ENCODE measurements around the gene HIGD1C.

The HIGD1C gene

GRCh38 chr12:50990147-50990727 is 37.9 kb downstream of the HIGD1C start:
- TF ChIP-seq CTCF (IDR thresholded peaks at IDR 0.05; ENCODE audit: low read depth, low read length) = no peak
- no peak for DNase-seq (ENCODE audit: low read depth in 2 of 2)
- H3K4me3 ChIP-seq (replicated peaks in 1 of 2; ENCODE audit: low read depth in 2 of 2, low read length in 2 of 2) = no peak overlapping the region

GRCh38 chr12:50990791-50991190 is 38.4 kb downstream of the HIGD1C start:
- no peak for DNase-seq (ENCODE audit: low read depth in 2 of 2)
- TF ChIP-seq CTCF (IDR thresholded peaks at IDR 0.05; ENCODE audit: low read depth, low read length) = no peak
- H3K4me3 ChIP-seq (replicated peaks in 1 of 2; ENCODE audit: low read depth in 2 of 2, low read length in 2 of 2) = no peak overlapping the region

- DNase-seq (ENCODE audit: low read depth in 2 of 2) = no peak
These were observed 38.9 kb downstream of the HIGD1C start for GRCh38 chr12:50991291-50991690.

GRCh38 chr12:50992819-50993218 is 40.5 kb downstream of the HIGD1C start:
- peak in 1 of 2 donors; percentile 33 for DNase-seq (ENCODE audit: low read depth in 2 of 2)
- TF ChIP-seq CTCF (IDR thresholded peaks at IDR 0.05; ENCODE audit: low read depth, low read length) = no peak
- no peak overlapping the region for H3K4me3 ChIP-seq (replicated peaks in 1 of 2; ENCODE audit: low read depth in 2 of 2, low read length in 2 of 2)

More at GRCh38 chr12:50991291-50991690, 38.9 kb downstream of the HIGD1C start:
- no peak for TF ChIP-seq CTCF (IDR thresholded peaks at IDR 0.05; ENCODE audit: low read depth, low read length)
- no peak overlapping the region for H3K4me3 ChIP-seq (replicated peaks in 1 of 2; ENCODE audit: low read depth in 2 of 2, low read length in 2 of 2)

- no peak for TF ChIP-seq CTCF (IDR thresholded peaks at IDR 0.05; ENCODE audit: low read depth, low read length)
- DNase-seq (ENCODE audit: low read depth in 2 of 2) = no peak
- no peak overlapping the region for H3K4me3 ChIP-seq (replicated peaks in 1 of 2; ENCODE audit: low read depth in 2 of 2, low read length in 2 of 2)
These were observed 46.7 kb downstream of the HIGD1C start for GRCh38 chr12:50999093-50999492.

GRCh38 chr12:51000245-51000644 is 47.9 kb downstream of the HIGD1C start:
- no peak overlapping the region for H3K4me3 ChIP-seq (replicated peaks in 1 of 2; ENCODE audit: low read depth in 2 of 2, low read length in 2 of 2)
- DNase-seq (ENCODE audit: low read depth in 2 of 2) = peak in 1 of 2 donors; percentile 51
- TF ChIP-seq CTCF (IDR thresholded peaks at IDR 0.05; ENCODE audit: low read depth, low read length) = no peak

GRCh38 chr12:51001799-51002198 is 49.5 kb downstream of the HIGD1C start:
- no peak for DNase-seq (ENCODE audit: low read depth in 2 of 2)

More at GRCh38 chr12:51001799-51002198, 49.5 kb downstream of the HIGD1C start:
- no peak for TF ChIP-seq CTCF (IDR thresholded peaks at IDR 0.05; ENCODE audit: low read depth, low read length)
- H3K4me3 ChIP-seq (replicated peaks in 1 of 2; ENCODE audit: low read depth in 2 of 2, low read length in 2 of 2) = no peak overlapping the region
